HCT116 (cell line): Measurements from ENCODE around the gene ALDH4A1. TPM values are rescaled to one million over a fixed set of nuclear protein-coding genes. Genes with fewer than 3 reads are reported as not detected.

ENCODE experiments used
- ATAC-seq: fragments of 200-7000 bp; cut with Tn5 transposase; 2 replicates; pipeline ENCODE4 v1.9.1; 2020; ENCODE audit warnings: mild to moderate bottlenecking, moderate library complexity
- BruUV-seq: library from RNA; stranded (reverse); fragments of 400-500 nt; replicated peaks from 2 replicates; lab custom pipeline; 2021; lab: Mats Ljungman, UMichigan
- CTCF ChIA-PET: fragments of 300-600 bp; sonication (Branson Sonifier 250); formaldehyde crosslinking; loops from one replicate; lab custom pipeline; 2021; ENCODE audit warnings: antibody characterized with exemption; lab: Charles Lee
- POLR2A ChIA-PET: fragments of 300-600, 350-600 bp; sonication (Branson Sonifier 250); formaldehyde crosslinking; loops from one replicate; lab custom pipeline; 2021; ENCODE audit warnings: antibody characterized with exemption; lab: Charles Lee
- RAD21 ChIA-PET, 2 experiments: fragments of 300-600 bp; sonication (Branson Sonifier 250); formaldehyde crosslinking; loops; one replicate each; lab custom pipeline; 2023; ENCODE audit warnings: low total read pairs in 2 of 2; ENCODE audit not compliant: uncharacterized antibody in 2 of 2, unreplicated experiment in 2 of 2, low non-redundant PET in 1 of 2; lab: Charles Lee
- DNase-seq: peaks from one replicate; pipeline ENCODE4 v3.0.0-alpha.2; 2010; ENCODE audit warnings: low read depth, low spot score
- H2AFZ ChIP-seq: fragments of 200-600 bp; shearing (Covaris generic), sonication (generic); 2 replicates; pipeline ENCODE4 v1.6.1; 2017; ENCODE audit warnings: low read depth, mixed run types, mixed read lengths, antibody characterized with exemption, low read length; ENCODE audit not compliant: poor library complexity, severe bottlenecking
- H3K27ac ChIP-seq: 2 replicates; pipeline ENCODE4 v1.5.1; 2012; ENCODE audit warnings: low read depth, low read length
- H3K27me3 ChIP-seq: fragments of 200-600 bp; sonication (generic); 2 replicates; pipeline ENCODE4 v1.6.1; 2016; ENCODE audit warnings: mixed run types, low read length, mixed read lengths; ENCODE audit not compliant: insufficient read depth
- H3K36me3 ChIP-seq, 2 experiments: fragments of 200-500 bp in 1 of 2; fragments of 200-600 bp in 1 of 2; sonication (Bioruptor generic) in 1 of 2; sonication (generic) in 1 of 2; 2 replicates each; pipeline versions ENCODE4 v1.5.1 to v1.6.1; 2014 to 2016; ENCODE audit warnings: low read length in 2 of 2, inconsistent platforms in 1 of 2, mixed read lengths in 1 of 2, mixed run types in 1 of 2; ENCODE audit not compliant: insufficient read depth in 2 of 2, control insufficient read depth in 1 of 2
- H3K4me1 ChIP-seq, 2 experiments: fragments of 200-600 bp in 1 of 2; sonication (generic) in 1 of 2; 2 replicates each; pipeline versions ENCODE4 v1.5.1 to v1.6.1; 2012 to 2017; ENCODE audit warnings: low read length in 2 of 2, inconsistent platforms in 1 of 2, mild to moderate bottlenecking in 1 of 2, mixed read lengths in 1 of 2, mixed run types in 1 of 2, moderate library complexity in 1 of 2; ENCODE audit not compliant: insufficient read depth in 2 of 2, control insufficient read depth in 1 of 2
- H3K4me2 ChIP-seq: fragments of 200-600 bp; sonication (generic); 2 replicates; pipeline ENCODE4 v1.6.1; 2017; ENCODE audit warnings: mixed run types, low read length, mixed read lengths
- H3K4me3 ChIP-seq, 2 experiments: fragments of 200-600 bp in 1 of 2; sonication (generic) in 1 of 2; replicated peaks in 1 of 2; 2 replicates each; pipeline ENCODE4 v1.5.1; 2011 to 2016; ENCODE audit warnings: low read length in 2 of 2, control low read depth in 1 of 2, low read depth in 1 of 2, mild to moderate bottlenecking in 1 of 2, mixed read lengths in 1 of 2, mixed run types in 1 of 2
- H3K79me2 ChIP-seq: fragments of 200-600 bp; sonication (generic); 2 replicates; pipeline ENCODE4 v1.6.1; 2017; ENCODE audit warnings: mild to moderate bottlenecking, mixed run types, low read length, moderate library complexity, mixed read lengths; ENCODE audit not compliant: insufficient read depth
- H3K9ac ChIP-seq: fragments of 200-600 bp; sonication (generic); 2 replicates; pipeline ENCODE4 v1.6.1; 2016; ENCODE audit warnings: low read length, mixed read lengths
- H3K9me2 ChIP-seq: fragments of 200-600 bp; sonication (generic), shearing (Covaris generic); 2 replicates; pipeline ENCODE4 v1.6.1; 2017; ENCODE audit warnings: mixed run types, mild to moderate bottlenecking, moderate library complexity; ENCODE audit not compliant: insufficient read depth
- H3K9me3 ChIP-seq, 2 experiments: fragments of 200-500 bp in 1 of 2; fragments of 200-600 bp in 1 of 2; sonication (Bioruptor generic) in 1 of 2; sonication (generic) in 1 of 2; 2 replicates each; pipeline ENCODE4 v1.6.1; 2014 to 2017; ENCODE audit warnings: low read length in 2 of 2, mixed read lengths in 2 of 2, inconsistent platforms in 1 of 2, low read depth in 1 of 2, mild to moderate bottlenecking in 1 of 2, mixed run types in 1 of 2, moderate library complexity in 1 of 2; ENCODE audit not compliant: control insufficient read depth in 1 of 2, insufficient read depth in 1 of 2
- H4K20me1 ChIP-seq: fragments of 200-600 bp; sonication (generic), shearing (Covaris generic); 2 replicates; pipeline ENCODE4 v1.6.1; 2017; ENCODE audit warnings: mixed run types, mild to moderate bottlenecking, moderate library complexity; ENCODE audit not compliant: insufficient read depth
- CBX3 ChIP-seq: IDR thresholded peaks from 2 replicates; pipeline ENCODE4 v1.6.1; 2012; ENCODE audit warnings: low read depth
- CEBPB ChIP-seq: IDR thresholded peaks from 2 replicates; pipeline ENCODE4 v1.6.1; 2012; ENCODE audit warnings: low read depth
- EGR1 ChIP-seq: IDR thresholded peaks from 2 replicates; pipeline ENCODE4 v1.6.1; 2012; ENCODE audit warnings: low read depth
- ELF1 ChIP-seq: IDR thresholded peaks from 2 replicates; pipeline ENCODE4 v1.6.1; 2012; ENCODE audit warnings: low read depth, borderline replicate concordance
- EZH2 ChIP-seq: fragments of 200-600 bp; sonication (generic); IDR thresholded peaks from 2 replicates; pipeline ENCODE4 v1.6.1; 2017; ENCODE audit warnings: antibody characterized with exemption, mixed run types
- EZH2phosphoT487 ChIP-seq: fragments of 200-600 bp; IDR thresholded peaks from 2 replicates; pipeline ENCODE4 v1.6.1; 2018; ENCODE audit warnings: antibody characterized with exemption, borderline replicate concordance
- JUND ChIP-seq: IDR thresholded peaks from 2 replicates; pipeline ENCODE4 v1.6.1; 2012
- POLR2AphosphoS5 ChIP-seq: IDR thresholded peaks from 2 replicates; pipeline ENCODE4 v1.6.1; 2011; ENCODE audit warnings: mild to moderate bottlenecking, low read depth, low read length, moderate library complexity
- SIN3A ChIP-seq: IDR thresholded peaks from 2 replicates; pipeline ENCODE4 v1.6.1; 2012; ENCODE audit warnings: low read depth
- YY1 ChIP-seq: IDR thresholded peaks from 2 replicates; pipeline ENCODE4 v1.6.1; 2011; ENCODE audit warnings: low read length, low read depth, moderate library complexity, mild to moderate bottlenecking; ENCODE audit not compliant: insufficient replicate concordance; ENCODE audit errors: extremely low read depth
- ZFX ChIP-seq: fragments of 450-650 bp; IDR thresholded peaks from 2 replicates; pipeline ENCODE4 v1.6.1; 2017
- ZNF274 ChIP-seq: fragments of 200-500 bp; sonication (Bioruptor generic); IDR thresholded peaks from 2 replicates; pipeline ENCODE4 v1.6.1; 2014; ENCODE audit warnings: mild to moderate bottlenecking, low read depth, low read length, inconsistent platforms
- intact Hi-C: fragments of 100-400 bp; cut with micrococcal nuclease; formaldehyde crosslinking; loops from 2 replicates; pipeline ENCODE4 v1.10.0; 2022
- total RNA-seq: library from RNA; stranded (reverse); gene quantifications from one replicate; pipeline ENCODE4 v1.2.1, GENCODE V29; 2021; ENCODE audit not compliant: unreplicated experiment
- TF ChIP-seq, protein P1 (sequence below): IDR thresholded peaks from 2 replicates; pipeline ENCODE4 v1.6.1; 2011; ENCODE audit warnings: mild to moderate bottlenecking, low read length, moderate library complexity; ENCODE audit not compliant: insufficient replicate concordance; ENCODE audit errors: extremely low read depth
- TF ChIP-seq, protein P2 (sequence below), 3 experiments: fragments of 200-600 bp in 1 of 3; sonication (generic) in 1 of 3; IDR thresholded peaks in 2 of 3; conservative IDR thresholded peaks in 1 of 3; 2 replicates each; pipeline ENCODE4 v1.5.1; 2012 to 2017; ENCODE audit warnings: low read depth in 2 of 3, low read length in 2 of 3, antibody characterized with exemption in 1 of 3, borderline replicate concordance in 1 of 3, control low read depth in 1 of 3, mild to moderate bottlenecking in 1 of 3, mixed read lengths in 1 of 3, mixed run types in 1 of 3, moderate library complexity in 1 of 3; ENCODE audit not compliant: insufficient read depth in 1 of 3

Gene ALDH4A1
- total RNA-seq, 1 experiment from 2014 or later = 12.6 TPM

DNA sequence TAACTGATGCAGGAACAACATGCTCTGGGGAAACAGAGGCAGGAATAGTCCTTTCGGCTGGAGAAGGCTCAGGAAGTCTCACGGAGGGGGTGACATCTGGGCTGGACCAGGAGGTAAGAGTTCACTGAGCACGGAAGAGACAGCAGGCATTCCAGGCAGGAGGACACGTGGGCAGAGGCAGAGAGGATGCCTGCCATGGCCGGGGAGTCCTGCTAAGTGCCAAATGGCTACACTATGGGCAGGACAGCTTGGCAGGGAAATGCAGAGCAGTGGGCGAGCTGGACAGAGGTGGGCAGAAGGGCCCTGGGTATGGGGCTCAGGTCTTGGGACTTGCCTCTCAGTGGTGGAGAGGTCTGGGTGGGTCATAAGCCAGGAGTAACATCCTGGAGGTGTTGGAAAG lies 17.6 kb downstream of the ALDH4A1 start:
- Histone ChIP-seq H2AFZ (no peak overlapping the region), H3K4me2 (no peak overlapping the region), H3K27ac (no peak overlapping the region), H3K79me2 (no peaks in the 10 kb centered on the region), H3K9ac (no peak overlapping the region), H3K9me3 (no peaks in the 10 kb centered on the region), H3K27me3 (no peaks in the 10 kb centered on the region), H3K4me1 (peaks cover 0 to 5% of the 10 kb centered on the region in 2 experiments; a peak in 1 of 4 replicates), H3K4me3 (no peak overlapping the region), H3K36me3 (no peaks in the 10 kb centered on the region), H4K20me1 (no peaks in the 10 kb centered on the region), H3K9me2 (no peaks in the 10 kb centered on the region)
- CTCF ChIA-PET = interaction anchor here (0.8 to 1.7 kb wide), 10 partner anchors 8 to 357 kb away, joined by 3 to 14 read pairs (median 6); no protein-coding TSS in a partner anchor
- intact Hi-C loops = loop anchor here (1.0 to 5.0 kb wide), 2 partner anchors 212 to 358 kb away; no protein-coding TSS in a partner anchor
- no peak for DNase-seq
- no peak for TF ChIP-seq SIN3A
- TF ChIP-seq ZNF274 = no peak
- no peak for TF ChIP-seq POLR2AphosphoS5
- TF ChIP-seq, protein P1, sequence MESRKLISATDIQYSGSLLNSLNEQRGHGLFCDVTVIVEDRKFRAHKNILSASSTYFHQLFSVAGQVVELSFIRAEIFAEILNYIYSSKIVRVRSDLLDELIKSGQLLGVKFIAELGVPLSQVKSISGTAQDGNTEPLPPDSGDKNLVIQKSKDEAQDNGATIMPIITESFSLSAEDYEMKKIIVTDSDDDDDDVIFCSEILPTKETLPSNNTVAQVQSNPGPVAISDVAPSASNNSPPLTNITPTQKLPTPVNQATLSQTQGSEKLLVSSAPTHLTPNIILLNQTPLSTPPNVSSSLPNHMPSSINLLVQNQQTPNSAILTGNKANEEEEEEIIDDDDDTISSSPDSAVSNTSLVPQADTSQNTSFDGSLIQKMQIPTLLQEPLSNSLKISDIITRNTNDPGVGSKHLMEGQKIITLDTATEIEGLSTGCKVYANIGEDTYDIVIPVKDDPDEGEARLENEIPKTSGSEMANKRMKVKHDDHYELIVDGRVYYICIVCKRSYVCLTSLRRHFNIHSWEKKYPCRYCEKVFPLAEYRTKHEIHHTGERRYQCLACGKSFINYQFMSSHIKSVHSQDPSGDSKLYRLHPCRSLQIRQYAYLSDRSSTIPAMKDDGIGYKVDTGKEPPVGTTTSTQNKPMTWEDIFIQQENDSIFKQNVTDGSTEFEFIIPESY = no peak
- no peak for TF ChIP-seq EZH2phosphoT487
- TF ChIP-seq YY1 = no peak
- TF ChIP-seq CBX3 = no peak
- TF ChIP-seq ELF1 = no peak
- no peak for TF ChIP-seq CEBPB
- TF ChIP-seq ZFX = no peak
- no peak for TF ChIP-seq EZH2
- no peak for TF ChIP-seq EGR1
- TF ChIP-seq, protein P2, sequence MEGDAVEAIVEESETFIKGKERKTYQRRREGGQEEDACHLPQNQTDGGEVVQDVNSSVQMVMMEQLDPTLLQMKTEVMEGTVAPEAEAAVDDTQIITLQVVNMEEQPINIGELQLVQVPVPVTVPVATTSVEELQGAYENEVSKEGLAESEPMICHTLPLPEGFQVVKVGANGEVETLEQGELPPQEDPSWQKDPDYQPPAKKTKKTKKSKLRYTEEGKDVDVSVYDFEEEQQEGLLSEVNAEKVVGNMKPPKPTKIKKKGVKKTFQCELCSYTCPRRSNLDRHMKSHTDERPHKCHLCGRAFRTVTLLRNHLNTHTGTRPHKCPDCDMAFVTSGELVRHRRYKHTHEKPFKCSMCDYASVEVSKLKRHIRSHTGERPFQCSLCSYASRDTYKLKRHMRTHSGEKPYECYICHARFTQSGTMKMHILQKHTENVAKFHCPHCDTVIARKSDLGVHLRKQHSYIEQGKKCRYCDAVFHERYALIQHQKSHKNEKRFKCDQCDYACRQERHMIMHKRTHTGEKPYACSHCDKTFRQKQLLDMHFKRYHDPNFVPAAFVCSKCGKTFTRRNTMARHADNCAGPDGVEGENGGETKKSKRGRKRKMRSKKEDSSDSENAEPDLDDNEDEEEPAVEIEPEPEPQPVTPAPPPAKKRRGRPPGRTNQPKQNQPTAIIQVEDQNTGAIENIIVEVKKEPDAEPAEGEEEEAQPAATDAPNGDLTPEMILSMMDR (IDR thresholded peaks at IDR 0.05 in 2 of 3, conservative IDR thresholded peaks at IDR 0.05 in 1 of 3; ENCODE audit: borderline replicate concordance in 1 of 3, insufficient read depth in 1 of 3, low read depth in 2 of 3, low read length in 2 of 3) = no peak
- TF ChIP-seq JUND = no peak
- RAD21 ChIA-PET = interaction anchor here (0.6 to 1.6 kb wide), 5 partner anchors 9 to 459 kb away, joined by 3 to 7 read pairs (median 4); no protein-coding TSS in a partner anchor
- ATAC-seq = no peak
- POLR2A ChIA-PET = no interaction called here
- no TSS peak for BruUV-seq
